HepG2 (cell line): ENCODE data around the gene LIPT1. TPM values are rescaled to one million over a fixed set of nuclear protein-coding genes. Genes with fewer than 3 reads are reported as not detected.

Experiments used
- ARNT2 ChIP-seq: sonication (generic); formaldehyde crosslinking; IDR thresholded peaks from 2 replicates; pipeline ENCODE4 v1.8.0; 2022; ENCODE audit warnings: mild to moderate bottlenecking, low read depth, missing genetic modification reagents, moderate library complexity
- BRD4 ChIP-seq: sonication (generic); formaldehyde crosslinking; IDR thresholded peaks from 2 replicates; pipeline ENCODE4 v1.4.0; 2020; ENCODE audit warnings: missing genetic modification reagents
- HDAC6 ChIP-seq: fragments of 200-600 bp; sonication (generic); IDR thresholded peaks from 2 replicates; pipeline ENCODE4 v1.7.0; 2017; ENCODE audit warnings: mild to moderate bottlenecking, antibody characterized with exemption, low read length, low read depth
- HNRNPUL1 ChIP-seq: fragments of 200-400 bp; formaldehyde crosslinking; IDR thresholded peaks from 2 replicates; pipeline ENCODE4 v1.6.1; 2017; ENCODE audit warnings: low read depth, mild to moderate bottlenecking, low read length, moderate library complexity
- HOXA5 ChIP-seq: sonication (generic); formaldehyde crosslinking; IDR thresholded peaks from 2 replicates; pipeline ENCODE4 v1.4.0; 2020; ENCODE audit warnings: missing genetic modification reagents
- ISX ChIP-seq: sonication (generic); formaldehyde crosslinking; conservative IDR thresholded peaks from 2 replicates; pipeline ENCODE4 v1.5.0; 2020; ENCODE audit warnings: missing genetic modification reagents
- MAZ ChIP-seq, 2 experiments: sonication (generic) in 1 of 2; formaldehyde crosslinking in 1 of 2; IDR thresholded peaks; 2 replicates each; pipeline versions ENCODE4 v1.5.0 to v1.6.1; 2012 to 2020; ENCODE audit warnings: low read depth in 2 of 2, mild to moderate bottlenecking in 2 of 2, borderline replicate concordance in 1 of 2, improper control_type of control experiment in 1 of 2, low read length in 1 of 2, missing genetic modification reagents in 1 of 2, moderate library complexity in 1 of 2
- NONO ChIP-seq, 2 experiments: fragments of 450-650 bp in 1 of 2; sonication (generic) in 1 of 2; formaldehyde crosslinking in 1 of 2; IDR thresholded peaks in 1 of 2; conservative IDR thresholded peaks in 1 of 2; 2 replicates each; pipeline versions ENCODE4 v1.6.1 to v1.8.0; 2017 to 2022; ENCODE audit warnings: mild to moderate bottlenecking in 1 of 2, missing genetic modification reagents in 1 of 2, moderate library complexity in 1 of 2
- SCMH1 ChIP-seq: sonication (generic); formaldehyde crosslinking; IDR thresholded peaks from 2 replicates; pipeline ENCODE4 v1.9.0; 2021; ENCODE audit warnings: missing genetic modification reagents, mild to moderate bottlenecking, borderline replicate concordance
- STAT6 ChIP-seq: sonication (generic); formaldehyde crosslinking; IDR thresholded peaks from 2 replicates; pipeline ENCODE4 v1.4.0; 2020; ENCODE audit warnings: missing genetic modification reagents, mild to moderate bottlenecking, borderline replicate concordance
- THAP9 ChIP-seq: sonication (generic); formaldehyde crosslinking; IDR thresholded peaks from 2 replicates; pipeline ENCODE4; 2020; ENCODE audit warnings: missing genetic modification reagents, mild to moderate bottlenecking, borderline replicate concordance
- ZFP62 ChIP-seq: sonication (generic); formaldehyde crosslinking; IDR thresholded peaks from 2 replicates; pipeline ENCODE4 v1.4.0; 2020; ENCODE audit warnings: missing genetic modification reagents
- ZFP90 ChIP-seq: sonication (generic); formaldehyde crosslinking; IDR thresholded peaks from 2 replicates; pipeline ENCODE4 v1.8.0; 2022; ENCODE audit warnings: missing genetic modification reagents, mild to moderate bottlenecking, inconsistent platforms, borderline replicate concordance
- ZNF17 ChIP-seq: sonication (generic); formaldehyde crosslinking; IDR thresholded peaks from 2 replicates; pipeline ENCODE4 v1.5.0; 2020; ENCODE audit warnings: mild to moderate bottlenecking, missing genetic modification reagents
- ZNF570 ChIP-seq: sonication (generic); formaldehyde crosslinking; IDR thresholded peaks from 2 replicates; pipeline ENCODE4 v1.4.0; 2020; ENCODE audit warnings: mild to moderate bottlenecking, missing genetic modification reagents, borderline replicate concordance
- ZNF644 ChIP-seq: IDR thresholded peaks from 2 replicates; pipeline ENCODE4 v1.6.1; 2016; ENCODE audit warnings: low read depth
- ZNF709 ChIP-seq: sonication (generic); formaldehyde crosslinking; IDR thresholded peaks from 2 replicates; pipeline ENCODE4 v1.5.0; 2020; ENCODE audit warnings: mild to moderate bottlenecking, missing genetic modification reagents
- polyA plus RNA-seq, 8 experiments: library from polyadenylated mRNA; depleted of rRNA in 3 of 8; stranded (reverse) in 7 of 8; unstranded in 1 of 8; fragments of >200 nt; fragmentation: Illumina TruSeq in 4 of 8; extraction: Trizol in 4 of 8; gene quantifications; 2 replicates each; pipeline versions ENCODE4 v1.2.1 to v1.2.3, GENCODE V29; 2011 to 2016; ENCODE audit warnings: low read depth in 4 of 8, missing spikeins in 1 of 8, mixed read lengths in 1 of 8; ENCODE audit not compliant: insufficient read depth in 1 of 8
- total RNA-seq, 5 experiments: library from RNA; depleted of rRNA; stranded (reverse); fragments of >200 nt; fragmentation: Illumina TruSeq; extraction: Trizol; gene quantifications; 2 replicates each; pipeline ENCODE4 v1.2.3, GENCODE V29; 2016; ENCODE audit warnings: low read depth in 1 of 5
- TF ChIP-seq, protein P1 (sequence below): sonication (generic); formaldehyde crosslinking; IDR thresholded peaks from 2 replicates; pipeline ENCODE4 v1.9.0; 2021; ENCODE audit warnings: missing genetic modification reagents, mild to moderate bottlenecking, borderline replicate concordance
- TF ChIP-seq, protein P2 (sequence below): IDR thresholded peaks from 2 replicates; pipeline ENCODE4 v1.6.1; 2016

The LIPT1 gene
- total and polyA plus RNA-seq, 2 of the 13 experiments (the other 11 are each of a cell fraction or from before 2014, with no cell fraction given), result 8.0 to 9.6 TPM

DNA sequence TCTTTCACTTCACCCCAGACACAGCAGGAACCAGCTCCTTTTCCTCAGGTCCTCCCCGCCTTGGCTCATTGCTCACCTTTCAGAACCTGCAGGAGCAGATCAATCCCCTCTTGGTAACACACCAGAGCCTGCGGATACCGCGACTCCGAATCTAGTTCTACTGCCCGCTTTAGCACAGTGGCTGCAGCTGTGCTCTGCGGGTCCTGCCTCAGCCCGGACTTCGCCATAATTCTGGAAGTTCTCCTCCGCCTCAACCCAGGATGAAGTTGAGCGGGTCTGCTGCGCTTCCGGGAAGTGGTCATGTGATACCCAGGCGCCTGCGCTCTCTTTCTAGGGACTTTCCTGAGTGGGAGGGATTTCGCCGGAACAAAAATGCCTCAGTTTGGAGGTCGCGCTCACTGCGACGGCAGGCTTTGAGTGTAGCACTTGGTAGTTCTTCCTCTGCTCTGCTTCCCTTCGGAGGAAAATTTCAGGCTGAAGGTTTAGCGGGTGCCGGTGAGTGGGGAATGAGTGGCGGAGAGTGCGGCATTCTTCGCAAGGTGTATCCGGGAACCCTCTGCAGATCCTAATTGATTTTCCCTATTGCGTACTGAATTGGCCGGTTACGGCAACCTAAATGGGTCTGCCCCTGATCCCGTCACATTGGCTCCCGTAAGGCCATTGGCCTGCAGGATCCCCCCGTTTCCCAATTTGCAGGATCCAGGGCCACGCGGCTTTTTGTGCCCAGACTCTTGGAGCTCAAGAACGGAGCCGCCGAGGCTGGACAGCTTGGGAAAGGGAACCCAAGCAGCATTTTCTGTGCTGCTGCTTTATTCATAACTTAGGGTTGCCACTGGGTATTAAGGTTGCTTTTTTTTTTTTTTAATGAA lies 26.2 kb downstream of the LIPT1 start, which contains the start of the genes MITD1 and MRPL30 (continued):
- TF ChIP-seq ZFP90 (CRISPR knock-in tag) (peak; percentile 96; the same call in 1 of the 2 replicates), MAZ (IDR thresholded peaks at IDR 0.05; ENCODE audit: borderline replicate concordance, low read depth, low read length) (peak; percentile 96), MAZ (CRISPR knock-in tag; IDR thresholded peaks at IDR 0.05; ENCODE audit: low read depth) (peak; percentile 84), ZNF644 (CRISPR knock-in tag) (peak; percentile 3; the same call in 1 of the 2 replicates), ZNF17 (CRISPR knock-in tag) (no peak), STAT6 (peak; percentile 92), HNRNPUL1 (no peak), THAP9 (CRISPR knock-in tag) (peak; percentile 94), NONO (IDR thresholded peaks at IDR 0.05) (no peak), NONO (CRISPR knock-in tag; conservative IDR thresholded peaks at IDR 0.05) (peak; percentile 98), ZNF570 (CRISPR knock-in tag) (peak; percentile 94; the same call in 1 of the 2 replicates), SCMH1 (CRISPR knock-in tag) (no peak), ISX (CRISPR knock-in tag) (no peak; the same call in 1 of the 2 replicates), ZNF709 (CRISPR knock-in tag) (peak; percentile 89; the same call in 1 of the 2 replicates), HDAC6 (no peak), HOXA5 (CRISPR knock-in tag) (peak; percentile 88), BRD4 (CRISPR knock-in tag) (peak; percentile 98; the same call in 1 of the 2 replicates), ZFP62 (CRISPR knock-in tag) (no peak), ARNT2 (CRISPR knock-in tag) (peak; percentile 87)
- TF ChIP-seq, protein P1, sequence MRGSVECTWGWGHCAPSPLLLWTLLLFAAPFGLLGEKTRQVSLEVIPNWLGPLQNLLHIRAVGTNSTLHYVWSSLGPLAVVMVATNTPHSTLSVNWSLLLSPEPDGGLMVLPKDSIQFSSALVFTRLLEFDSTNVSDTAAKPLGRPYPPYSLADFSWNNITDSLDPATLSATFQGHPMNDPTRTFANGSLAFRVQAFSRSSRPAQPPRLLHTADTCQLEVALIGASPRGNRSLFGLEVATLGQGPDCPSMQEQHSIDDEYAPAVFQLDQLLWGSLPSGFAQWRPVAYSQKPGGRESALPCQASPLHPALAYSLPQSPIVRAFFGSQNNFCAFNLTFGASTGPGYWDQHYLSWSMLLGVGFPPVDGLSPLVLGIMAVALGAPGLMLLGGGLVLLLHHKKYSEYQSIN (CRISPR knock-in tag), result no peak
- TF ChIP-seq, protein P2, sequence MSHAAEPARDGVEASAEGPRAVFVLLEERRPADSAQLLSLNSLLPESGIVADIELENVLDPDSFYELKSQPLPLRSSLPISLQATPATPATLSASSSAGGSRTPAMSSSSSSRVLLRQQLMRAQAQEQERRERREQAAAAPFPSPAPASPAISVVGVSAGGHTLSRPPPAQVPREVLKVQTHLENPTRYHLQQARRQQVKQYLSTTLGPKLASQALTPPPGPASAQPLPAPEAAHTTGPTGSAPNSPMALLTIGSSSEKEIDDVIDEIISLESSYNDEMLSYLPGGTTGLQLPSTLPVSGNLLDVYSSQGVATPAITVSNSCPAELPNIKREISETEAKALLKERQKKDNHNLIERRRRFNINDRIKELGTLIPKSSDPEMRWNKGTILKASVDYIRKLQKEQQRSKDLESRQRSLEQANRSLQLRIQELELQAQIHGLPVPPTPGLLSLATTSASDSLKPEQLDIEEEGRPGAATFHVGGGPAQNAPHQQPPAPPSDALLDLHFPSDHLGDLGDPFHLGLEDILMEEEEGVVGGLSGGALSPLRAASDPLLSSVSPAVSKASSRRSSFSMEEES, result peak; percentile 98
